HG02938 (cell line): ENCODE data around the gene NRL.

Source experiments
- ATAC-seq: cut with Tn5 transposase; IDR thresholded peaks from one replicate; pipeline ENCODE4 v1.9.1; 2021; ENCODE audit warnings: mild to moderate bottlenecking, moderate library complexity; ENCODE audit not compliant: unreplicated experiment

Gene NRL

DNA sequence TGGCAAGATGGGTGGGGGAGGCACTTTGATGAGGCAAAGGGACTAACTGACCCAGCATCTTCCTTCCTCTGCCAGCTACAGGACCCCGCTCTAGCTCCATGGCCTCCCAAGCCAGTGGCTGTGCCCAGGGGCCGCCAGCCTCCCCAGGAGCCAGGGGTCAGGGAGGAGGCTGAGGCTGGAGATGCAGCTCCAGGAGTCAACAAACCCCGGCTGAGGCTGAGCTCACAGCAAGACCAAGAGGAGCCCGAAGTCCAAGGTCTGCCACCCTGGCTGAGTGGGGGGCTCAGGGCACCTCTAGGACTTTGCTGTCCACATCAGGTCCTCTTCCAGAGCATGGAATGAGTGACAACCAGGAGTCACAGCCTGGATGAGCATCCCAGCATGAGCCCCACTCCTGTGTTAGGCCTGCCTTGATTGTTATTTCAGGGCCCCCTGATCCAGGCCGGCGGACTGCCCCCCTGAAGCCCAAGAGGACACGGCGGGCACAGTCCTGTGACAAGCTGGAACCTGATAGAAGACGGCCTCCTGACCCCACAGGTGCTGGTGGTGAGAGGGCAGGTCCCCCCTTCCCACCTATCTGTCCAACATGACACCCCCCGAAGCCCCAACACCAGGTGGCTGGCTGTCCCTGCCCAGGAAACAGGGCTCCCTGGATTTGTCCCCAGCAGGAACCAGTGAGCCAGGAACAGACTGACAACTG is 45.9 kb downstream of the NRL start:
- ATAC-seq = no peak

DNA sequence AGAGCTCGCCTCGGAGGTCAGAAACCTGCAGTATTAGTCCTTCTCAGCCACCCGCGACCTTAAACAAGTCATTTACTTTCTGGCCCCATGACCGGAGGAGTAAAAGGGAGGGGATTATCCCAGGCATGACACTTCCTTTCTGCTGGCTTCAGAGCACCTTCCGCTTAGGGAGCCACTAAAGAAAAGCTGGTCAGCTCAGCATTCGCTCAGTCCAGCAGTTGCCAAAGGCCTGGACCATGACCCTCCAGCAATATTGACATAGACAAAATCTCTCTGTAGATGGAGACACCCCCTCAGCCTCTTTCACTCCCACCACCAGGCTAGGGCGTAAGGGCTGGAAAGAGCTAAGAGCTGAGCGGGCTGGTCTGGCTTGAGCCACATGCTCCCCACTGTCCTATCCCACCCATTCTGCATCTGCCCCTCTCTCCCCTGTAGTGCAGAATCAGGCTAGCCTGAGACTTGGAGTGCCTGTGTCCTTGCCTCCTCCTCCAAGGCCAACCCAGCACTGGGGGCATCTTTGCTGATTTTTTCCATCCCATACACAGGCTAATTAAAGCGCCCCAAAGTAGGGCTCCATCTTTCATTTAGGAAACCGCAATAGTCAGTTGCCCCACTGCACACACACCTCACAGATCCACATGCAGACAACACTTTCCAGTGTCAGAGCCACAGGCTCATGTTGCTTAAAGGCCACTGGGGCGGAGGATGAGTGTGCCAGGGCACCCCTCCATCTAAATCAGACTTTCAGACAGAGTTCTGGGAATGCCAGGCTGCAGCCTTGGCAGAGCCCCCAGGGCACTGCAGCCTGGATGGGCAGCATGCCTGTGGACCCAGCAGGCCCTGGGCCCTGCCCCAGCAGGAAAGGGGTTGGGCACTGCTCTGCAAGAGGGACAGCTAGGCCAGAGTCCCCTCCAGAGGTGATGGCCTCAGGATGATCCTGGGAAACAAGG is 47.3 kb downstream of the NRL start:
- no peak for ATAC-seq

DNA sequence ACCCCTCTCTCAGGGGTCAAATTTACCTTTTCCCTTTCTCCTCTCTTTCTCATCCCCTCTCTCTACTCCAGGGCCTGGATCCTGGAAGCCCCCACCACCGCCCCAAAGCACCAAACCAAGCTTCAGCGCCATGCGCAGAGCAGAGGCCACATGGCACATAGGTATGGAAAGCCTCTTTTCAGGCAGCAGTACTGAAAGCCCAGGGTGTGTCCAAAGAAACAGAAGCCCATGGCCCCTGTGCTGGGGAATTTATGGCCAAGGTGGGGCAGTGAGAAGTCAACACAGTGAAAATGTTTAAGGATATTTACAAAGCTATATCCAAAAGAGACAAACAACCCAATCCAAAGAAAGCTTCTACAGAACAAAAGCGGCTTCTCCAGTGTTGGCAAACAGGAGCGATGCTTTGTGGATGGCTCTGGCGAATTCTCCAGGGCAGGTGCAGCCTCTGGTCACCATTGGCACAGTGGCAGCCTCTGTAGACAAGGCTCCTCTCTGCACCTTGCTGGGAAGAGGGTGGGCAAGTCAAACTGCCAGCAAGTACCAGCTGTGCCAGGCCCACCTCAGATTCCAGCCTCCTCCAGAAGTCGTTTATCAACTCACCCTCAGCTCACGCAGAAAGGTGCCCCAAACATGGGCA is 48.1 kb downstream of the NRL start:
- ATAC-seq = no peak

DNA sequence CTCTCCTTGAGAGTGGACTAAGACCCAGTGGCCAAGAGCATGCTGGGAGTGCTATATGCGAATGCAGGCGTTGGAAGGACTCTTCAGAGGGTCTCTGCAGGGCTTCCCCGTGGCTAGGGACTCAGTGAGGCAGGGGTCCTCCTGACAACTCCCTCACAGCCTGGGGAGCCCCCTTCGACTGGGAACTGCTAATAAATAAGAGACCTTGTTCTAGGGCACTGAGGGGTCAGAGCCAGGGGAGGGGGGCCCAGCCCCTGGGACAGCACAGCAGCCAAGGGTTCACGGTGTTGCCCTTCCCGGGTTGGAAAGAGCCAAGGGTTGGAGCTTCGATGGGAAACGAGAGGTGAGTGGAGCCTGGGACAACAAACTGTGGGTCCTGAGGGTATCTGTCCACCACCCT is 49.3 kb downstream of the NRL start:
- ATAC-seq = no peak

DNA sequence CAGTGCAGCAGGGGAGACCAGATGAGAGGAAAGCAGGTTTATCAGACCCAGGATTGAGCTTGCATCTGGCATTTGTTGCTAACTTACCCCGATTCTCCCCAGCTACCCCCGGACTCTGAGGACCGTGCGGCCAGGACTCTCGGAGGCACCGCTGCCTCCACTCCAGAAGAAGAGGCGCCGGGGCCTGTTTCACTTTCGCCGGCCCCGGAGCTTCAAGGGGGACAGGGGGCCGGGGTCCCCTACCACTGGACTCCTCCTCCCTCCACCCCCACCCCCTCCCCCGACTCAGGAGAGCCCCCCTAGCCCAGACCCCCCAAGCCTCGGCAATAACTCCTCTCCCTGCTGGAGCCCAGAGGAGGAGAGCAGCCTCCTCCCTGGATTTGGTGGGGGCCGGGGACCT is 49.9 kb downstream of the NRL start:
- ATAC-seq = no peak

DNA sequence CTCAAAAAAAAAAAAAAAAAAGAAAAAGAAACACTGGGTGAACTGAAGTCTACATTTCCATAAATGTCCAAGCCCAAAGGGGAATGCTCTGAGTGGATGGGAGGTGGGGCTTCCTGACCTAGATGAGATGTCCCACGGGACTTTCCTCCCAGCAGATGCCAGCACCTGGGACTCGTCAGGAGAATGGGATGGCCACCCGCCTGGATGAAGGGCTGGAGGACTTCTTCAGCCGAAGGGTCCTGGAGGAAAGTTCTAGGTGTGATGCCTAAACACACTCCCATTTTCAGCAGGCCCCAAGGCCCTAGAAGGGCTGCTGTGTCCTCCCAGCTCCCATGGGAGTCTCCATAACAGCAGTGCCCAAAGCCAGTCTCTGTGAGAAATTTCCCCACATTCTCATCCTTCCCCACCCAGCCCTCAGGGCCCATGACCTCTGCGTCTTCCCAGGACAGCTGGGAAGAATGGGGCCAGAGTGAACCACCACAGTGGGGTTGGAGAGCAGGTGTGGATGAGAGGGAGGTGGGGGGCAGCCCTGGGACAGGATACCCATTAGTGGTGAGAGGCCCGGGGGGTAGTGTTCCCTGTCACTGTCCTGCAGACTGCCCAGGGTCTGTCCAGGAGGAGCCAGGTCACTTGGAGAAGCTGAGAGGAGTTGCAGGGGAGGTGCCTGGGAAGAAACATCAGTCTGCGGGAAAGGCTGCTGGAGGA is 50.5 kb downstream of the NRL start:
- no peak for ATAC-seq

DNA sequence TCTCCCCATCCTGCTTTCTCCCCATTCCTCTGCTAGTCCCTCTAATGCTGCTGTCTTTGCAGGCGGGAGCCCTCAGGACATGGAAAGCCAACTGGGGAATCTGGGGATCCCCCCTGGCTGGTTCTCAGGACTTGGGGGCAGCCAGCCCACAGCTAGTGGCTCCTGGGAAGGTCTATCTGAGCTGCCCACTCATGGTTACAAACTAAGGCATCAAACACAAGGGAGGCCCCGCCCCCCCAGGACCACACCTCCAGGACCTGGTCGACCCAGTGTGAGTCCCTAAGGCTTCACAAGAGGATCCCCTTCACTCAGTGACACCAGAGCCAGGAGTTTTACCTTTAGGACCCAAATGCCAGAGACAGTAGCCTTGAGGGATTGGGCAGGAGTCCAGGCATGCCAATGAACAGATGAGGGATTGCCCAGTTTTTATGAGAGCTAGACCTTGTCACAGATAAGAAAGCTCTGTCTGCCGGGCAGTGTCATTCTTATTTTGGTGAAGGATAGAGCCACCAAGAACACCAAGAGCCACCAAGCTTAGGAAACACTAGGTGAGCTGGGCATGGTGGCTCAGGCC is 51.4 kb downstream of the NRL start:
- ATAC-seq = no peak

DNA sequence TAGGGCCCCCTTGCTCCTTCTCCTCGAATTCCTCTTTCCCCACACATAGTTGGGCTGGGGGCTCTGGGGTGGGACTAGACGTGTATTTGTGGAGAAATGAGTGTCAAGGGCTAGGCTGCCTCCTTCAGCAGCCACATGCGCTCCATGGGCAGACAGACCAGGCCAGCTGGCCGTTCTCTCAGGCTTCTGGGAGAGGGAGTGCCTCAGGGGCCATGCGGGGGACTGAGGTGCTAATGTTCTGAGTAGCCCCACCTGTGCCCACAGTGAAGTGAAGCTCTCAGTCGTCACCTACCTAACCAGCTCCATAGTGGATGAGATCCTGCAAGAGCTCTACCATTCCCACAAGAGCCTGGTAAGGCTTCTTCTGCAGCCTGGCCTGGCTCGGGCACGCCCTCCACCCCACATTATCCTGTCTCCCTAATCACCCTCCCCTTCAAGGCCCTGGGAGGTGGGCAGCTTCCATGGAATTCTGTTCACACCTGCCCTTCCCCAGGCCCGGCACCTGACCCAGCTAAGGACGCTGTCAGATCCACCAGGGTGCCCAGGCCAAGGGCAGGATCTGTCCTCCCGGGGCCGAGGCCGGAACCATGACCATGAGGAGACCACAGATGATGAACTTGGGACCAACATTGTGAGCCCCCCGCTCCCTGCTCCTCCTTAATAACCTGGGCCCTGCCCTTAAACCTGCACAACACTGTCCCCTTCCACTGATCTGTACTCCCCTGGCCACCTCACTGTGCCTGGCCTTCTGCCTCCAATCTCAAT is 52.4 kb downstream of the NRL start:
- no peak for ATAC-seq

DNA sequence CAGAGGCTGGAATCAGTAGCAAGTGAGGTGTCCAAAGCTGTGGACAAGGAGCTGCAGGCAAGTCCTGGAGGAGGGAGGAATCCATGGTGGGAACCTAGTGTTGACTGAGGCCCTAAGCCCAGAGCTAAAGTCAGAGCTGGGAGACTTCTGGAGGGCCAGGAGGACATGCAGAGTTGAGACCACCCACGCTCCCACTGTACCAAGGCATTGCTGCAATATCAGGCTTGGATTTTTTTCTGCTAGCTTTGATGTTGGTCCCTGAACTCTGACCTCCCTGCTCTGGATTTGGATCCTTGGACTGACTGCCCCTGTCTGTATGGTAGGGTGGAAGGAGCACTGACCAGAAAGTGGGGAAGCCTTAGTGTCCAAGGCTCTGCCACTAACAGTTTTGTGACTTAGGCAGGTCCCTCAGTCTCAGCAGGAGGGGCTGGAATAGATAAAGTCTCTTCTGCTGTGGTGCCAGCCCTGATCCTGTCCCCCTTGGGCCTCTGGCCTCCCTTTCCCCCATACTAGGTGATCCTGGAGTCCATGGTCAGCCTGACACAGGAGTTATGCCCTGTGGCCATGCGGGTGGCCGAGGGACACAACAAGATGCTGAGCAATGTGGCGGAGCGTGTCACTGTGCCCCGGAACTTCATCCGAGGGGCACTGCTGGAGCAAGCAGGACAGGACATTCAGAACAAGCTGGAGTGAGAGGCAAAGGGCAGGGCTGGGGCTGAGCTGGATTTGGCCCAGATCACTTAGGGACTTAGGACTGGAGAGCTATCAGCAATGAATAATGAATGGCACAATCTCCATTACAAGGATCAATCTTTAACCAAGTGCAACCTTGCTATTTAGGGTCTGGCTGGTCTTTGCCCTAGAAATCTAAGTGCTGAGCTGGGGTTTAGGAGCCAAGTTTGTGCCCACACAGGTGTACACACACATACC is 53.5 kb downstream of the NRL start:
- no peak for ATAC-seq

DNA sequence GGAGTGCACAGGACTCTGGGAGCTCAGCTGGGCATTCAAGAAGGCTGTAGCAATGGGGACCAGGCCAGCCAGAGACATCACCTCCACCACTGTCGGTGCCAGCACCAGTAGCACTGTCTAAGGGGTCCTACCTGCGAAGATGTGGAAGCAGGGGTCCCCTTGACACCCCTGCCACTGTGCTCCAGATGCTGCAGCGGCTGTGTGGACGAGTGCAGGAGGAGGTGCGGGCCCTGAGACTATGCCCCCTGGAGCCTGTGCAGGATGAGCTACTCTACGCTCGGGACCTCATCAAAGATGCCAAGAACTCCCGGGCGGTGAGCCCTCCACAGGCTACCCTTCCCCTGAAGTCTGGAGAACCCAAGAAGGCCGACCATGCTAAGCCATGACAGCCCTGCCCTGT is 54.3 kb downstream of the NRL start:
- no peak for ATAC-seq

DNA sequence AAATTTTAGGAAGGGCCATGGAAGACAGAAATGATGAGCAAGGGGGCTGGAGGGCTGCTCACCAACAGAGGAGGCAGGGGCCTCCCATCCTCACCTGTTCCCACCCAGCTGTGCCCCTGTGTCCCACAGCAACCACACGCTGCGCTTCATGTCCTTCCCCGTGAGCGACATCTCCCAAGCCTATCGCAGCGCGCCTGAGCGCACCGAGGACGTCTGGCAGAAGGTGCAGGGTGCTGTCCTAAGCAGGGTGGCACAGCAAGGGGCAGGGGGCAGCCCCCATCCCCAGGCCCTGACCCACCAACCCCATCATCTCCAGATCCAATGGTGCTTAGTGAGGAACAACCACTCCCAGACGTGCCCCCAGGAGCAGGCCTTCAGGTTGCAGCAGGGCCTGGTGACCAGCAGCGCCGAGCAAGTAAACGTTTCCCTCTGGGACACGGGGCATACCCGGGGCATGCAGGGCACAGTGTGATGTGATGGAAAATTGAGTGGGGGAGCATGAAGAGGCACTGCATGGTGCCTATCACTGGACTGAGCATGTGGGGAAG is 54.8 kb downstream of the NRL start:
- ATAC-seq = no peak

DNA sequence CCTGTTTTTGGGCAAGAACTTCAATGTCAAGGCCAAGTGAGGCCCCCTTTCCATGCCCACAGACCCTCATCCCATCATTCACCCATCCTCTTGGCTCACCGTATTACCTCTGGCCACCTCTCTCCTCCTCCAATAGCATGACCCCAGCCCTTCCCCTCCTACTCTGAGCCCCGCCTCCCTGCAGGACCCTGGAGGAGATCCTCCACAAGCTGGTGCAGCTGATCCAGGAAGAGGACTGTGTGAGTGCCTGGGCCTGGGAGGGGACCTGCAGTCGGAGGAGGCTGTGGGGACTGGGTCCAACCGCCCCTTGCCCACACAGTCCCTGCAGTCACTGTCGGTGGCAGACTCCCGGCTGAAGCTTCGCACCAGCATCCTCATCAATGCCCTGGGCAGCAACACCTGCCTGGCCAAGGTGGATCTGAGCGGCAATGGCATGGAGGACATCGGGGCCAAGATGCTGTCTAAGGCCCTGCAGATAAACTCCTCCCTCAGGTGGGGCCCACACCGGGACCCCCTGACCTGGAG is 55.7 kb downstream of the NRL start:
- no peak for ATAC-seq

DNA sequence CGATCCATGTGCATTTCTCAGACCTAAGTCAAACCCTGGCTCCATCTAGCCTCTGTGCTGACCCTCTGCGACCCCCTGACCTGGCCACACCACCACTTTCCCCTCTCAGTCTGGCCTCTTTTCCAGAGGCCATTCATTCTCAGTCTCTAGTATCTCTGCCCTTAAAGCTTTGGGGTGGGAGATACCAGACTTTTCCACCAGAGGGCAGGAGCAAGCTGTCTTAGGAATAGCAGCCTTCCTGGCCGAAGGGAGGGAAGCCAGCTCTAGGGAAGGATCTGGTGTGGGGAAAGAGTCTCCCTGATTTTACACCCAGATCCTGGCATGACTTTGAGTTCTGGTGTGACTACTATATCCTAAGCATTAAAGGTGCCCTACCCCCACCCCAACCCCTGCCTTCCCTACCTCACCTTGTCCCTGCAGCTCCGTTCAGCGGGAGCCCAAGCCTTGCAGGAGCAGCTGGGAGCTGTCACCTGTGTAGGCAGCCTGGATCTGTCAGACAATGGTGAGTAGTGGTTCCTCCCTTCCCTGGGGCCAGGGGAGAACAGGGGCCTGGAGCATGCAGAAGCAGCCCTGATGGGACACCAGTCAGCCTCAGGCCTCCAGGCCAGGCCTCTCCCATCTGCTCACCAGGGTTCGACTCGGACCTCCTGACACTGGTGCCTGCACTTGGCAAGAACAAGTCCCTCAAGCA is 56.3 kb downstream of the NRL start:
- no peak for ATAC-seq

DNA sequence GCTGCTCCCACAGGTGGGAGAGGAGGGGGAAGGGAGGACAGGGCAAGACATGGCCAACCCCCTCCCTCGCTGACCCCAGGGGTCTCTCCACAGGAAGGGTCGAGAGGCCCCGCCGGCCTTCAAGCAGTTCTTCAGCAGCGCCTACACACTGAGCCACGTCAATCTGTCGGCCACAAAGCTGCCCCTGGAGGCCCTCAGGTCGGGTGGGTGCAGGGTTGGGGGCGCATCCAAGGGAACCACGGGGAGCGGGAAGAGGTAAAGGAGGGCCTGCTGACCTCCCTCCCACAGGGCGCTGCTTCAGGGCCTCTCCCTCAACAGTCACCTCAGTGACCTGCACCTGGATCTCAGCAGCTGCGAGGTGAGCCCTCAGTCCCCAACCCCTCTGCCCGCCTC is 56.9 kb downstream of the NRL start:
- no peak for ATAC-seq

DNA sequence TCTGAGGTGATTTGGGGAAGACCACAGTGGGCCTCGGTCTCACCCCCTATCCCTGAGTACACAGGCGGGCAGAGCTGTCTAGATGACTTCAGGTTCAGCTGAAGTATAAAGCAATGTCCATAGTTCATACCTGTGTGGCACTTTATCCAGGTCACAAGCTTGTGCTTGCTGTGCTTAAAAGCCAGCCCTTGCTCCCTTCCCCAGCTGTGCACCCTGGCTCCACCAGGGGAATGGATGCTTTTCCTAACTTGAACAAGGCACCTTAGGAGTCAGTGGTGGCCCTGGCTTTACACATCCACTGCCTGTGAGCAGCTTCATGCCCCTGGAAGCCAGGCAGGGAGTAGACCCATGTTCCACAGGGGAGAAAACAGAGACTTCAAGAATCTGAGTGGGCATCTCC is 57.5 kb downstream of the NRL start:
- ATAC-seq = no peak

DNA sequence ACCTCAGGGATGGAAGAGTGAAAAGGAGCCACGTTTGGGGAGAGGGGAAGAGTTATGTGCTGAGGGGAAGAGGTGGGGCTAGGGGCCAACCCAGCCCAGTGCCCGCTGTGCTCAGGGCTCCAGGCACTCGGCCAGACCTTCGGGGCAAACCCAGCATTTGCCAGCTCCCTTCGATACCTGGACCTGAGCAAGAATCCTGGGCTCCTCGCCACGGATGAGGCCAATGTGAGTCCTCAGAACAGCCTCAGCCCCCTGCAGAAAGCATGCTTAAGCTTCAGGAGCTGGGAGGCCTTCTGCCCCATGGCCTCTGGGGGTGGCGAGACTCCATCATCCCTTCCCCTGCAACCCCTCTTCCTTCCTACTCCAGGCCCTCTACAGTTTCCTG is 58.0 kb downstream of the NRL start:
- no peak for ATAC-seq

DNA sequence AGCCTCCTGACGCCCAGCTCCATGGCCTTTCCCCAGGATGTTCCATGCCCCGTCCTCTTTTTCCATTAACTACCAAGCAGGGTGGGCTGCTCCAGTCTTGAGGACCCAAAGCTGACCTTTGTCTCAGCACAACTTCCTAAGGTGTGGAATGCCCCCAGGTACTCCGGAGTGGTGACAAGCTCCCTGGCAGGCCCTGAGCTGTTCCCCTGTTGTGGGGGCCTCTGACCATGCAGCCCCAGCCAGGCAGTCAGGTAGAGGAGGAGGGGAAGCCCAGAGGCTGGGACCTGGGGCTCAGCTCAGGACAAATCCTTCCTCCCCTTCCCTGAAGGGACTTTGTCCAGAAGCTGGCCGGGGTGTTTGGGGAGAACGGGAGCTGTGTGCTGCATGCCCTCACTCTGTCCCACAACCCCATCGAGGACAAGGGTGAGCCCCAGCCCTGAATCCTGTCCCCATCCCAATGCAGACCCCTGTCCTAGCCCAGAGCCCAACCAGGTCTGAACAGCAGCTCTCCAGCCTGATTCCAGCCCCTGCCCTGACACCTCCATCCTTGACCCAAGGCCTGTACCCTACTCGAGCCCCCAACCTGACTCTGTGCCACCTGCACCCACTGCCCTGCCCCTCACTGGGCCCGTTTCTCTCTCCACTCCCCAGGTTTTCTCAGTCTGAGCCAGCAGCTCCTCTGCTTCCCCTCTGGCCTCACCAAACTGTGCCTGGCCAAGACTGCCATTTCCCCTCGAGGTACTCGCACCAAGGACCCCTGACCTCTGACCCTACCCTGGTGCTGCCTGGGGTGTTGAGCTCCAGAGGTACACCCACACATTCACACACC is 58.6 kb downstream of the NRL start:
- no peak for ATAC-seq
